AG04450 (cell line): ENCODE data around the gene NCR3LG1. TPM values are rescaled to one million over a fixed set of nuclear protein-coding genes. Genes with fewer than 3 reads are reported as not detected.

Experiments used
- CTCF ChIA-PET: fragments of 300-600, 350-600 bp; formaldehyde crosslinking; extraction: SDS; loops from one replicate; lab custom pipeline; 2022; ENCODE audit warnings: antibody characterized with exemption, inconsistent platforms; lab: Charles Lee
- POLR2A ChIA-PET: fragments of 350-600 bp; formaldehyde crosslinking; extraction: SDS; loops from one replicate; lab custom pipeline; 2021; ENCODE audit warnings: antibody characterized with exemption, inconsistent platforms; lab: Yijun Ruan, JAX
- DNase-seq: peaks from one replicate; pipeline ENCODE4 v3.0.0-alpha.2; 2011; ENCODE audit warnings: low read depth, low spot score
- H3K27ac ChIP-seq: one replicate; pipeline ENCODE4 v1.5.1; 2012; ENCODE audit warnings: low read depth, low read length, control low read depth
- H3K27me3 ChIP-seq: one replicate; pipeline ENCODE4 v1.6.0; 2012; ENCODE audit warnings: low read length; ENCODE audit not compliant: control insufficient read depth, insufficient read depth
- H3K4me3 ChIP-seq: 2 replicates; pipeline ENCODE4 v1.5.1; 2011; ENCODE audit warnings: mild to moderate bottlenecking, low read depth, low read length, control low read depth
- H3K9me3 ChIP-seq: 2 replicates; pipeline ENCODE4 v1.5.1; 2012; ENCODE audit warnings: low read length; ENCODE audit not compliant: control insufficient read depth, insufficient read depth
- polyA plus RNA-seq: library from polyadenylated mRNA; depleted of rRNA; stranded (reverse); fragments of >200 nt; gene quantifications from 2 replicates; pipeline ENCODE4 v1.2.3, GENCODE V29; 2011
- TF ChIP-seq, protein P1 (sequence below): IDR thresholded peaks from 2 replicates; pipeline ENCODE4 v1.5.1; 2011; ENCODE audit warnings: low read depth, low read length, control low read depth, inconsistent platforms

The NCR3LG1 gene
- polyA plus RNA-seq, 1 experiment, result 3.3 TPM

DNA sequence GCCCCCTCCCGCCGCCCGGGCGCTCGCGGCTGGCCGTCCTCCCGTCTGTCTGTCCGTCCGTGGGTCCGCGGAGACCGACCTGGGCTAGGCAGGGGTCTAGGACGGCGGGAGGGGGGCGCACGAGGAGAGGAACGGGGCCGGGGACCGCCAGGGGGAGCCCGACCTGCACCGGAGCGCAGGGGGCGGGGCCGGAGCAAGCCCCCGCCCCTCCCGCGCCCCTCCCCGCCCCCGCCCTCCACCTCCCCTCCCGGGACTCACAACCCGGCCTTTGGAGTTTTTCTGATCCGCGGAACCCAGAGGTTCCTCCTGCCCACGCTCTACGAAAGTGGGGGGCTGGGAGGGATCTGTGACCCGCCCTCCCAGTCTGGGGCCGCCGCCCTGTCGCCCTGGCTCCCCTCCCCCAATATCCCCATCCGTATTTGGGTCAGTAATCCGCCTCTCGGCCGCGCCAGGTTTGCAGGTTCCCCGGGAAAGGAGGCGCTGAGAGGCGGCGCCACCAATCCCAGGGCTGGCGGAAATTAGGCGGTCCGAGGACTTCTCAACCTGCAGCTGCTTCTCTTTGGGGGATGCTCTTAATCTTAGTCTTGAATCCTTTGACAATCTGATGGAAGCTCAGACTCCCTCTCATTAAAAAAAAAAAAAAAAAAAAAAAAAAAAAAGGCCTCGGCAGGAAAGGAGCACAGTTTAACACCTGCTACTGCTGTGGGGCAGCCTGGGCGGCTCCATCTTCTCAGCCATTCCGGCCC lies 37.8 kb downstream of the NCR3LG1 start:
- no peak for DNase-seq
- H3K27ac ChIP-seq, result no peak overlapping the region
- CTCF ChIA-PET, result interaction anchor here (0.5 to 1.3 kb wide), 3 partner anchors 139 to 188 kb away, joined by 4 to 5 read pairs (median 4); no protein-coding TSS in a partner anchor

DNA sequence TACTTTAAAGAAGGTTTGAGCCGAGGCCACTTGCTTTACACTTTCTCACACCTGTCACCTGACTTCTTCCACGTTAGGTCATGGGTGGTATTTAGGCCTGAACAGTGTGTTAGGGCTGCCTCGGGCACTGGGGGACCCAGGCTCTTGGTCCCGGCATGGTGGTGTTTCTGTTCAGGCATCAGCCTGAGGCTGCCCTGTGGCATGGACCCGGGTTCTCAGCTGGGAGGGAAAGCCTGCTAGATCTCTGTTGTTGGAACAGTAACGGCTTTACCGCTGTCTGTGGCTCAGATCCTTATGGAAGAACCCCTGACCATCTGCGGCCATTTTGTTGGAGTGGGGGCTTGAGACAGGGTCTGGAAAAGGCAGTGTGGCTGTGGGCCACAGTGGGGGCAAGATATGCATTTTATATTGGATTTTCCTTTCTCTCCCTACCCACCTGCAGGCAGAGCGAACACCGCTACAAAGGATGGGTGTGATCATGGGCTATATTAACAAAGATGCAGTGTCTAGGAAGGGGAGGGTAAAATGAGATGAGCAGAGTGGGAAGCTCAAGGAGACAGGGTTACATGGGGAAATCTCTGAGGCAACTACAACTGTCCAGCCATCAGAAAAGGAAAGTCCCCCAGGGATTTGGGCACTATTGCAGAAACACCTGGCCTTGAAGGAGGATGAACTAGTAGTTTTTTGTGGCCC lies 38.5 kb downstream of the NCR3LG1 start:
- ChIA-PET POLR2A (no interaction called here), CTCF (interaction anchor here (0.6 to 1.3 kb wide), 2 partner anchors 138 to 189 kb away, joined by 4 to 5 read pairs; no protein-coding TSS in a partner anchor)
- no peak overlapping the region for H3K4me3 ChIP-seq
- TF ChIP-seq, protein P1, sequence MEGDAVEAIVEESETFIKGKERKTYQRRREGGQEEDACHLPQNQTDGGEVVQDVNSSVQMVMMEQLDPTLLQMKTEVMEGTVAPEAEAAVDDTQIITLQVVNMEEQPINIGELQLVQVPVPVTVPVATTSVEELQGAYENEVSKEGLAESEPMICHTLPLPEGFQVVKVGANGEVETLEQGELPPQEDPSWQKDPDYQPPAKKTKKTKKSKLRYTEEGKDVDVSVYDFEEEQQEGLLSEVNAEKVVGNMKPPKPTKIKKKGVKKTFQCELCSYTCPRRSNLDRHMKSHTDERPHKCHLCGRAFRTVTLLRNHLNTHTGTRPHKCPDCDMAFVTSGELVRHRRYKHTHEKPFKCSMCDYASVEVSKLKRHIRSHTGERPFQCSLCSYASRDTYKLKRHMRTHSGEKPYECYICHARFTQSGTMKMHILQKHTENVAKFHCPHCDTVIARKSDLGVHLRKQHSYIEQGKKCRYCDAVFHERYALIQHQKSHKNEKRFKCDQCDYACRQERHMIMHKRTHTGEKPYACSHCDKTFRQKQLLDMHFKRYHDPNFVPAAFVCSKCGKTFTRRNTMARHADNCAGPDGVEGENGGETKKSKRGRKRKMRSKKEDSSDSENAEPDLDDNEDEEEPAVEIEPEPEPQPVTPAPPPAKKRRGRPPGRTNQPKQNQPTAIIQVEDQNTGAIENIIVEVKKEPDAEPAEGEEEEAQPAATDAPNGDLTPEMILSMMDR, result no peak
- peaks cover 27% of the 10 kb centered on the region for H3K27me3 ChIP-seq
- peaks cover 4% of the 10 kb centered on the region; the same call in 1 of the 2 replicates for H3K9me3 ChIP-seq
- no peak overlapping the region for H3K27ac ChIP-seq
- DNase-seq, result no peak

More for the DNA sequence above, 37.8 kb downstream of the NCR3LG1 start:
- Histone ChIP-seq H3K4me3 (peak overlapping the region; percentile 48), H3K27me3 (peaks cover 23% of the 10 kb centered on the region), H3K9me3 (peaks cover 4% of the 10 kb centered on the region; the same call in 1 of the 2 replicates)
- POLR2A ChIA-PET, result no interaction called here
- TF ChIP-seq, protein P1, result peak; percentile 51

DNA sequence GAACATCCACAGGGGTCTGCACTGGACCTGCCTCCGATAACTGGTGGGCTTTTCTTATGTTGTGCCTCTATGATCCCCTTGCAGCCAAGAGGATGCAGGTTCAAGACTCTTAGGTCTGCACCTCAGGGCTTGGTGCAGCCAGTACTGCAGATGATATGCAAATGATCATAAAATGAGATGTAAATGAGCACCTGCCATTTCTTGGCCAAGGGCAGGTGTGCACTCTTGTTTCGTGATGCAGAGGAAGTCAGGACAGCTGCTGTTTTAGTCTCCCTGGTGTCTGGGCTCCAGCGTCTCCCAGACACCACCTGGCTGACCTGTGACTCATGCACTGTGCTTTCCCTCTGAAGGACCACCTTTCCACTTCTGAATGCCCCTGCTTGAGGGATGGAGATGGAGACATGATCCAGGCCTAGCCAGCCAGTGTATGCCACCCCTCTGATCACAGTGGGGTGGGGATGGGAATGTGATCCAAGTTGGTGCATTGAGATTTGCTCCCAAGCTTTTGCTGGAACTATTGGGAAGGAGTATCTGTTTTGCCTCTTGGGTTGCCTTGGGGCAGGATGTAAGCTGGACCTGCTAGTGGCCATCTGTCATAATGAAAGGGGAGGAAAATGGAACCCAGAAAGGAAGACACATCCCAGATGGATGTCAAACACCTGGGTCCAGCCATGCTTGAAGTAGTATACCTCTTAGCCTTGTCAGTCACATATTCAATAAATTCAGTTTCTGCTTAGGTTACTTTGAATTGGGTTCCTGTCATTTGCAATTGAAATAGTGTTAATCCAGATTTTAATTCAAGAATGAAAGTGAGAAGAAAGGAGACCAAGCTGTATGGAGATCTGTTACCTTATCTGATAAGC lies 40.1 kb downstream of the NCR3LG1 start:
- no peak for DNase-seq
- Histone ChIP-seq H3K27ac (no peak overlapping the region), H3K9me3 (peaks cover 4% of the 10 kb centered on the region; the same call in 1 of the 2 replicates), H3K4me3 (no peak overlapping the region), H3K27me3 (peaks cover 24% of the 10 kb centered on the region)
- ChIA-PET POLR2A (no interaction called here), CTCF (interaction anchor here (1.0 to 2.4 kb wide), 2 partner anchors 8 to 136 kb away, joined by 3 to 7 read pairs; no protein-coding TSS in a partner anchor)
- TF ChIP-seq, protein P1, result no peak

GRCh38 chr11:17392872-17393271 lies 41.3 kb downstream of the NCR3LG1 start:
- no peak overlapping the region for H3K4me3 ChIP-seq
- no peaks in the 10 kb centered on the region; the same call in 1 of the 2 replicates for H3K9me3 ChIP-seq
- POLR2A ChIA-PET, result no interaction called here
- no peak overlapping the region for H3K27ac ChIP-seq
- CTCF ChIA-PET, result interaction anchor here (2.4 kb wide), 1 partner anchor 135 kb away, joined by 7 read pairs; no protein-coding TSS in a partner anchor
- peaks cover 28% of the 10 kb centered on the region for H3K27me3 ChIP-seq
- TF ChIP-seq, protein P1, result no peak
- DNase-seq, result no peak
